ENCODE measurements around the gene DRD2.

The DRD2 gene

DNA sequence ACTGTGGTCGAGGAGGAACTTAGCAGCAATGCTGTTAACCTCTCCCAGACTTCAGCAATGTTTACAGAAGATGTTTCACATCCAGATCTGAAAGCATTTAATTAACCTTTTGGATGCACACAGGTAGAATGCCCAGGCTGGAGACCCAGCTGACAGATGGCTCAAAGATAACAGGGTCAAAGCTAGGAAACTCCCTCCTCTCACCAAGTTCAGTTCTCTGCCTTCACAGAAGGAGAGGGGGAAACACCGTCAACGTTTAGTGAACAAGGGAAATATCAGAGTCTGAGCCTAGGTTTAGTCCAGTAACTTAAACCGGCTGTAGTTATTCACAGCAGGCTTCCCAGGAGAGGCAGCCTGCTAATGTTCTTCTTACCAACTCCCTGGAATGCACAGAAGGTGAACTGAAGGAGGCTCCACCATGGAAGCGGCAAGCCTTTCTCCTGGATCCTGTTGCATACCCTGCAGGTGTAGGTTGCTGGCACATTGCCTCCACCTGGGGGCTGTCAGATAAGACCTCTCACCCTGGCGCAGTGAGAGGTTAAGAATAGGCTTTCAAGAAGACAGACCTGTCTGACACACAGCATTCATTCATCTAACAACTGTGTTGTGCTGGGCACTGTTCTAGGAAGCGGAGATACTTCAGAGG, 111.1 kb downstream of the DRD2 start:
- no peak overlapping the region for H3K4me3 ChIP-seq (ENCODE audit: low read depth, low read length)
- DNase-seq, result no peak
- no peaks in the 10 kb centered on the region for H3K27me3 ChIP-seq (replicated peaks)
- TF ChIP-seq, protein P1, sequence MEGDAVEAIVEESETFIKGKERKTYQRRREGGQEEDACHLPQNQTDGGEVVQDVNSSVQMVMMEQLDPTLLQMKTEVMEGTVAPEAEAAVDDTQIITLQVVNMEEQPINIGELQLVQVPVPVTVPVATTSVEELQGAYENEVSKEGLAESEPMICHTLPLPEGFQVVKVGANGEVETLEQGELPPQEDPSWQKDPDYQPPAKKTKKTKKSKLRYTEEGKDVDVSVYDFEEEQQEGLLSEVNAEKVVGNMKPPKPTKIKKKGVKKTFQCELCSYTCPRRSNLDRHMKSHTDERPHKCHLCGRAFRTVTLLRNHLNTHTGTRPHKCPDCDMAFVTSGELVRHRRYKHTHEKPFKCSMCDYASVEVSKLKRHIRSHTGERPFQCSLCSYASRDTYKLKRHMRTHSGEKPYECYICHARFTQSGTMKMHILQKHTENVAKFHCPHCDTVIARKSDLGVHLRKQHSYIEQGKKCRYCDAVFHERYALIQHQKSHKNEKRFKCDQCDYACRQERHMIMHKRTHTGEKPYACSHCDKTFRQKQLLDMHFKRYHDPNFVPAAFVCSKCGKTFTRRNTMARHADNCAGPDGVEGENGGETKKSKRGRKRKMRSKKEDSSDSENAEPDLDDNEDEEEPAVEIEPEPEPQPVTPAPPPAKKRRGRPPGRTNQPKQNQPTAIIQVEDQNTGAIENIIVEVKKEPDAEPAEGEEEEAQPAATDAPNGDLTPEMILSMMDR (IDR thresholded peaks at IDR 0.05; ENCODE audit: low read depth, low read length, missing control alignments), result no peak
- no peak overlapping the region for H3K27ac ChIP-seq
- in situ Hi-C loops (cut with HindIII; ENCODE audit: low pct_ligation_motif_present, low sequenced_read_pairs), result no loop called here
- no peaks in the 10 kb centered on the region for H3K36me3 ChIP-seq (replicated peaks)

- DNase-seq, result no peak
- Histone ChIP-seq H3K27ac (no peak overlapping the region), H3K36me3 (replicated peaks) (no peaks in the 10 kb centered on the region), H3K4me3 (ENCODE audit: low read depth, low read length) (no peak overlapping the region), H3K27me3 (replicated peaks) (no peaks in the 10 kb centered on the region)
- TF ChIP-seq, protein P1 (IDR thresholded peaks at IDR 0.05; ENCODE audit: low read depth, low read length, missing control alignments), result no peak
- in situ Hi-C loops (cut with HindIII; ENCODE audit: low pct_ligation_motif_present, low sequenced_read_pairs), result no loop called here
Measured at GRCh38 chr11:113363406-113363805, 111.8 kb downstream of the DRD2 start.
